NCI-H1930 (cell line): ENCODE results near the gene CRYBA2.

Source experiments
- DNase-seq, 2 experiments: peaks; one replicate each; lab custom pipeline; 2025; lab: John Stamatoyannopoulos, UW

Gene CRYBA2

GRCh38 chr2:218954541-218955300 is 38.5 kb downstream of the CRYBA2 start:
- no peak for DNase-seq

- no peak for DNase-seq
These were observed 39.8 kb downstream of the CRYBA2 start for GRCh38 chr2:218953366-218953954.

GRCh38 chr2:218952160-218952559 is 41.1 kb downstream of the CRYBA2 start:
- DNase-seq: no peak

GRCh38 chr2:218946621-218947020 is 46.6 kb downstream of the CRYBA2 start:
- DNase-seq: no peak

GRCh38 chr2:218944759-218945404 is 48.3 kb downstream of the CRYBA2 start:
- DNase-seq: no peak
